NCI-H2227 (cell line): ENCODE data around the gene NPIPA1.
"Not testable (repeated sequence)": the region's sequence is repeated elsewhere in the genome, so short reads cannot be mapped to it uniquely, and the experiment has no call there.

Source experiments
- DNase-seq: peaks from one replicate; lab custom pipeline; 2025; ENCODE audit not compliant: unreplicated experiment; lab: John Stamatoyannopoulos, UW

The NPIPA1 gene

GRCh38 chr16:14929176-14929575 lies 8.1 kb upstream of the NPIPA1 start:
- not testable (repeated sequence) for DNase-seq

- DNase-seq, result not testable (repeated sequence)
Observed at GRCh38 chr16:14930246-14930645, 7.0 kb upstream of the NPIPA1 start.

- not testable (repeated sequence) for DNase-seq
Observed at GRCh38 chr16:14930971-14931370, 6.3 kb upstream of the NPIPA1 start.

GRCh38 chr16:14932581-14933375 lies 4.5 kb upstream of the NPIPA1 start:
- DNase-seq, result not testable (repeated sequence)

- not testable (repeated sequence) for DNase-seq
Observed at GRCh38 chr16:14937994-14938393, 751 bp downstream of the NPIPA1 start.

GRCh38 chr16:14942686-14943085 lies 5.4 kb downstream of the NPIPA1 start:
- not testable (repeated sequence) for DNase-seq

GRCh38 chr16:14955546-14956231 lies 18.4 kb downstream of the NPIPA1 start:
- DNase-seq, result no peak

- no peak for DNase-seq
Observed at GRCh38 chr16:14957576-14958322, 20.5 kb downstream of the NPIPA1 start.

GRCh38 chr16:14958323-14958600 lies 21.0 kb downstream of the NPIPA1 start:
- DNase-seq, result no peak

GRCh38 chr16:14958970-14959369 lies 21.7 kb downstream of the NPIPA1 start:
- no peak for DNase-seq

GRCh38 chr16:14961405-14962186 lies 24.4 kb downstream of the NPIPA1 start:
- no peak for DNase-seq

GRCh38 chr16:14963281-14964173 lies 26.3 kb downstream of the NPIPA1 start:
- DNase-seq, result no peak

GRCh38 chr16:14965328-14965727 lies 28.1 kb downstream of the NPIPA1 start:
- DNase-seq, result no peak

GRCh38 chr16:14969795-14970194 lies 32.6 kb downstream of the NPIPA1 start:
- not testable (repeated sequence) for DNase-seq

GRCh38 chr16:14971621-14972228 lies 34.5 kb downstream of the NPIPA1 start:
- not testable (repeated sequence) for DNase-seq

- not testable (repeated sequence) for DNase-seq
Observed at GRCh38 chr16:14973785-14974322, 36.6 kb downstream of the NPIPA1 start.

GRCh38 chr16:14974331-14974655 lies 37.0 kb downstream of the NPIPA1 start:
- not testable (repeated sequence) for DNase-seq

- peak; percentile 99 for DNase-seq
Observed at GRCh38 chr16:14974656-14975417, 37.6 kb downstream of the NPIPA1 start, which contains the start of gene PDXDC1. Gene PDXDC1 (plus strand): TSS chr16:14975026. CDS start chr16:14975200, 174 bp downstream.
